GM10266 (cell line): ENCODE results near the gene DRAXIN.

Source experiments
- DNase-seq: peaks from one replicate; pipeline ENCODE4 v3.0.0; 2012; ENCODE audit errors: extremely low spot score
- TF ChIP-seq, protein P1 (sequence below): IDR thresholded peaks from 2 replicates; pipeline ENCODE4 v1.5.1; 2012; ENCODE audit warnings: mild to moderate bottlenecking, low read depth; ENCODE audit not compliant: control insufficient read depth, insufficient read depth; ENCODE audit errors: missing control alignments

DRAXIN gene

DNA sequence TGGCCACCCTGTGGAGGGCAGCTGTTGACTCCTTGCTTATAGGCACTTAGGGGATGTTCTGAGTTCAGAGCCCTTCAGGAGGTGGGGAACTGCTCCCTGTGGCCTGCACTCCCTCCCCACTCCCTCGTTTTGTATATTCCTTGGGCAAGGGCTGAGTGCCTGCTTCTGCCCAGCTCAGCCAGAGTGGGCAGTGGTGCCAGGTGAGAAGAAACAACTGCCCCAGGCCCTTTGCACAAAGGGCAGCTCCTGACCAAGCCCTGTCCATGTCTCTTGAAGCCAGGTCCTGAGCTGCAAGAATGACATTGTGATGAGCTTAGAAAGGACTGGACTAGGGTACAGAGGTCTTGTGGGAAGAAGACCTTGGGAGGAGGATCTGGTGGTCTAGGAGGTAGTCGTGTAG, 46.6 kb downstream of the DRAXIN start:
- DNase-seq, result no peak
- TF ChIP-seq, protein P1, sequence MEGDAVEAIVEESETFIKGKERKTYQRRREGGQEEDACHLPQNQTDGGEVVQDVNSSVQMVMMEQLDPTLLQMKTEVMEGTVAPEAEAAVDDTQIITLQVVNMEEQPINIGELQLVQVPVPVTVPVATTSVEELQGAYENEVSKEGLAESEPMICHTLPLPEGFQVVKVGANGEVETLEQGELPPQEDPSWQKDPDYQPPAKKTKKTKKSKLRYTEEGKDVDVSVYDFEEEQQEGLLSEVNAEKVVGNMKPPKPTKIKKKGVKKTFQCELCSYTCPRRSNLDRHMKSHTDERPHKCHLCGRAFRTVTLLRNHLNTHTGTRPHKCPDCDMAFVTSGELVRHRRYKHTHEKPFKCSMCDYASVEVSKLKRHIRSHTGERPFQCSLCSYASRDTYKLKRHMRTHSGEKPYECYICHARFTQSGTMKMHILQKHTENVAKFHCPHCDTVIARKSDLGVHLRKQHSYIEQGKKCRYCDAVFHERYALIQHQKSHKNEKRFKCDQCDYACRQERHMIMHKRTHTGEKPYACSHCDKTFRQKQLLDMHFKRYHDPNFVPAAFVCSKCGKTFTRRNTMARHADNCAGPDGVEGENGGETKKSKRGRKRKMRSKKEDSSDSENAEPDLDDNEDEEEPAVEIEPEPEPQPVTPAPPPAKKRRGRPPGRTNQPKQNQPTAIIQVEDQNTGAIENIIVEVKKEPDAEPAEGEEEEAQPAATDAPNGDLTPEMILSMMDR, result no peak

DNA sequence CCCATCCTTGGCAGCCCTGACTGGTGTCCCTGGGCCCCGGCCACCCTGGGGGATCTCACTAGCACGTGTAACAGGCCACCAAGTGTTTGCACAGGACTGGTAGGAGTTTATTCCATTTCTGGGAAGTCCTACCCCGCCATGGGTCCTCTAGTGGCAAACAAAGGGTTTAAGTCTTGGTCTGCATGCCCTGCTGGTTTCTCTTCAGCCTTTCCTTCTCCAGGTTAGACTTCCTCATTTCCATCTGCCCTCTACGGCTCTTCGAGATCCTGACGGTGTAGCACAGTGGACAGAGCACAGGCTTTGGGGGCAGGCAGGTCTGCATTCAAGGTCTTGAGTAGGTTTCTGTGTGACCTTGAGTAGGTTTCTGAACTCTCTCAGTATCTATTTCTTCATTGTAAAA, 47.3 kb downstream of the DRAXIN start:
- DNase-seq, result no peak
- TF ChIP-seq, protein P1, result no peak

DNA sequence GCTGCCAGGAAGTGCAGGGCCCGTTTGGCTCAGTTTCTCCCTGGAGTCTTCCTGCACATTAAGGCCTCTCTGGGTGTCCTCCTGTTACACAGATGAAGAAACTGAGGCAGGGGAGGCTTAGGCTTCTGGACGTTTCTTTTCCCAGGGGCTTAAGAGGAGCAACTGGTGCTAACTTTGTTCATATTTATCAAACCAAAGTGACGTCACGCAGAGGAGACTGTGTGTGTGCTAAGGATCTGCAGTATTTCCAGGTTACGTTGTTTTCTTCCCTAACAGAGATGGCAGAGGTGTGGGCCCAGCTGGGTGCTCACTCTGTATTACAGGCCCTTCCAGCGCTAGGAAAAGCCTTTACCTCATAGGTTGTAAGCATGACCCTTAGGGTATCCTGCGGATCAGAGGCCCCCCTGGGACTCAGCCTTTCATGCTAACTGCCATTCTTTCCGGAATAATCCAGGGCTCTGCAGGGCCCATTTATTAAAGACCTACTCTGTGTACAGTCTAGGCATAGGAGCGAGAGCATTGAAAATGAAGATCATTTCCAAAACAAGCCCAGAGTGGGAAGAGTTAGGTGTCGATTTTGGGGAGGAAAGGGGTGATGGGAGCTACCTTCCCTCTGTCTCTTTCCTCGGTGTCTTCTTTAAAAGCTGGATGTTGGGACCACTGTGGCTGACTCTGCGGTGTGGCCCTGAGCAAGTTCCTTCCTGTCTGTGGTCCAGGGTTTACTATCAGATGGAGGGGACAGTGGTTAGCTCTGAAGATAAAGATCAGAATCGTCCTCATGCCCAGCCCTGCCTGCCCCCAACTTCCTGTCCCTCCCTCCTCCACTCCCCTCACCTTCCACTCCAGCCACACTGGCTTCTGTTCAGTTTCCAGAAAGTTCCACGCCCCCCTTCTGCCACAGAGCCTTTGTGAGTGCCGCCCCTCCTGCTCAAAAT, 49.0 kb downstream of the DRAXIN start:
- no peak for DNase-seq
- TF ChIP-seq, protein P1, result no peak

DNA sequence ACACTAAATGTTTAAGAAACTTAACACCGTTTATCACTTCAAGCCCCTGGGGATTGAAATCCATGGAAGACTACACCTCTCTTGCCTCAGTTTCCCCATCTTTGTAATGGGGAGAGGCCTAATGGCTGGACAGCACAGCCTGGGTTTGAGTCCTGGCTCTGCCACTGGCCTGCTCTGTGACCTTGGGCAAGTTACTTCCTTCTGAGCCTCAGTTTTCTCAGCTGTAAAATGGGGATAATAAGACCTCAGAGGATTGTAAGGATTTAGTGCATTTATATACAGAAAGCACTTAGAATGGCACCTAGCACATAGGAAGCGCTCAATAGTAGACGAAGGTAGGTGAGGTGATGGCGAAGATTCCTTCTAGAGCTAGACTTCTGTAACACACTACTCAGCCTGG, 50.0 kb downstream of the DRAXIN start:
- no peak for DNase-seq
- TF ChIP-seq, protein P1, result no peak

DNA sequence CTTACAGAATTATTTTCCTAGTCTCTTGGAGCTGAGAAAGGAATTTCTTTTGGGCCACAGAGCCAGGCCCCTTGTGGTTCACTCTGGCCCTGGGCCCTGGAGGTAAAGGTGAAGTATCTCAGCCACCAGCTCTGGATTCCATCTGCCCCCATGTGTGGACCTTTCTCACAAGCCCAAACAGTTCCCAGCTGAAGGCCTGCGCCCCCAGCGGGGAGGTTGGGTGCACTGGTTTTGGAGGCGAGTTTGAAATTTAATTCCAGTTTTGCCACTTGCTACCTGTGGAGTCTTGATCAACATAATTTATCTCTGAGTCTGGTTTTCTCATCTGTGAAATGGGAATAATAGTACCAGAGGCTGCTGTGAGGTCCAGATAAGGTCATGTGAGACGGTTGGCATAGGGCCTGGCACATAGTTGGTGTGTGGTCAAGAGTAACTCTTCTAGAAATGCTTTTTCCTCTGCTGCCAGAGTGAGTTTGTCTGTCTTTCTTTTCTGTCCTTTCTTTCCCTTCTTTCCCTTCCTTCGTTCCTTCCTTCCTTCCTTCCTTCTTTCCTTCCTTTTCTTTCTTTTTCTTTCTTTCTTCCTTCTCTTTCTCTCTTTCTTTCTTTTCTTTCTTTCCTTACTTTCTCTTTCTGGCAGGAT, 50.5 kb downstream of the DRAXIN start:
- DNase-seq, result no peak
- TF ChIP-seq, protein P1, result no peak

DNA sequence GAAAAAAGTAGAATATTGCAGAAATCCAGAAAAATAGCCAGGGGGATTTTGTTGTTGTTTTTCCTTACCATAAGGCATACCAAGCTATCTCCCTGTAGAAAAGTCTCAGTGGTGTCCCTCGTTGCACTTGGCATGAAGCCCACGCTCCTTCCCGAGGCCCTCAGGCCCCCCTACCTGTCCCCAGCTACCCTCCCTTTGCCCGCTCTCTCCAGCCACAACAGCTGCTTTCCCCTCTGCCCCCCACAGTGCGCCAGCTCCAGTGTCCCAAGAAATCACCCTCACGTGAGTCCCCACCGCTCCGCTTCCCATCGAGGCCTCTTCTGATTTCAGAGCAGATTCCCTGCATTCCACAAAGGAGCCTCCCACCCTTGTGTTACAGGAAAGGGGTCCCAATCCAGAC, 52.8 kb downstream of the DRAXIN start:
- DNase-seq, result no peak
- TF ChIP-seq, protein P1, result no peak

DNA sequence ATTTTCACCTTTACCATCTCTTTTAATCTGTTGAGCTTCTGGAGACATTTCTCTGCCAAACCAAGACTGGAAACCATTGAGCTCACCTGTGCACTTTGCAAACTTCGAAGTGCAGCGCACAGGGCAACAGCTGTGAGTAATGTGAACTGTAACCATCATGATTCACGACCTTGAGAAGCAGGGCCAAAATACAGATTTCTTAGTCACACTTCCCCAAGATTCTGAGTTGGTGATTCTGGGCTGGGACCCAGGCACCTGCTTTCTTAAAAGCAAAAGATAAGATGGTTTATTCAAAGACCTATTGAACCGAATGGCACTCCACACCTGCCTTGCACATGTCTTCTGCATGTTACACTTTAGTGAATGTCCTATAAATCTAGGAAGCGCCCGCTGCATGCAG, 54.6 kb downstream of the DRAXIN start:
- TF ChIP-seq, protein P1, result no peak
- DNase-seq, result no peak
